Rectal smooth muscle tissue (tissue), 1 donor: ENCODE data around the gene TRH.

Experiments used
- H3K27ac ChIP-seq: one replicate; pipeline ENCODE4 v1.7.0; 2013; ENCODE audit warnings: low read depth, low read length, inconsistent platforms
- H3K27me3 ChIP-seq: one replicate; pipeline ENCODE4 v1.7.0; 2013; ENCODE audit warnings: low read length; ENCODE audit not compliant: control insufficient read depth, insufficient read depth
- H3K36me3 ChIP-seq: one replicate; pipeline ENCODE4 v1.7.0; 2013; ENCODE audit warnings: low read length; ENCODE audit not compliant: control insufficient read depth, insufficient read depth
- H3K4me1 ChIP-seq: one replicate; pipeline ENCODE4 v1.7.0; 2013; ENCODE audit warnings: low read length; ENCODE audit not compliant: control insufficient read depth, insufficient read depth
- H3K4me3 ChIP-seq: one replicate; pipeline ENCODE4 v1.7.0; 2013; ENCODE audit warnings: low read length
- H3K9ac ChIP-seq: one replicate; pipeline ENCODE4 v1.7.0; 2013; ENCODE audit warnings: low read length

TRH gene

GRCh38 chr3:129971351-129972052, 3.0 kb upstream of the TRH start:
- Histone ChIP-seq H3K4me3 (no peak overlapping the region), H3K4me1 (no peaks in the 10 kb centered on the region), H3K36me3 (no peaks in the 10 kb centered on the region), H3K27ac (no peak overlapping the region), H3K27me3 (peaks cover 22% of the 10 kb centered on the region), H3K9ac (no peak overlapping the region)

DNA sequence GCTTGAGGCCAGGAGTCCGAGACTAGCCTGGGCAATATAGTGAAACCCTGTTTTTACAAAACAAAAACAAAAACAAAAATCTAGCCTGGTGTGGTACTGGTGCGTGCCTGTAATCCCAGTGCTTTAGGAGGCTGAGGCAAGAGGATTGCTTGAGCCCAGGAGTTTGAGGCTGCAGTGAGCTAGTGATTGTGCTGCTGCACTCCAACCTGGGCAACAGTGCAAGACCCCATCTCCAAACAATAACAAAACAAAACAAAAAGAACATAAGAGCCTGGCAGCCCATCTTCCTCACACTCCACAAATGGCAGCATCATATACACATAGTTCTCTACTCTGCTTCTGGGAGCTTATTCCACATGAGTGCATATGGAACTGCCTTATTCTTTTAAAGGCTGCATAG, 2.2 kb upstream of the TRH start:
- Histone ChIP-seq H3K4me3 (no peak overlapping the region), H3K9ac (no peak overlapping the region), H3K4me1 (no peaks in the 10 kb centered on the region), H3K36me3 (no peaks in the 10 kb centered on the region), H3K27ac (no peak overlapping the region), H3K27me3 (peaks cover 23% of the 10 kb centered on the region)

DNA sequence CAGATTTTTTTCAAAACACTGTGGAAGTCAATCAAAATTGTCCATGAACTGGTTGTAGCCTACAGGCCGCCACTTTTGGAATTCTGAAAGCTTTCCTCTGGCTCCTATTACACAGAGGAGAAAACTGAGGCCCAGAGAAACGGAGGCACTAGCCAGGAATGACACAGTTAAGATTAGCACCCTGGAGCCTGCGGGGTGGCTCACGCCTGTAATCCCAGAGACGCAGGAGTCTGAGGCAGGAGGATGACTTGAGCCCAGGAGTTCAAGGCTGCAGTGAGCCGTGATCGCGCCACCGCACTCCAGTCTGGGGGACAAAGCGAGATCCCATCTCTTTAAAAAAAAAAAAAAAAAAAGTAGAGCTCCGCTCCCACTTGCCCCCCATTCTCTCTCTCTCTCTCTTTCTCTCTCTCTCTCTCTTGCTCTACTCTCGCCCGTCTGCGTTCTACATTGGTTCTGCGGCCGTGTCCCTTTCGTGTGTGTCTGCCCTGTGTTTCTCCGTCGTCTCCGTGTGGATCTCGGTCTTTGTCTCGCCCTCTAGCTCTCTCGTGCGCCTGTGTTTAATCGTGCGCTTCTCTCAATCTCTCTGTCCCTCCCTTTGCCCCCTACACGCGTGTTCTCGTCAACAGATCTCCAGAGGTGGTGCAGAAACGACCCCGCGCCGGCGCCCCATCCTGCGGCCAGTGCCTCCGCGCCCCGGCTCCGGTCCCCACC, 512 bp upstream of the TRH start:
- peaks cover 26% of the 10 kb centered on the region for H3K27me3 ChIP-seq
- H3K4me1 ChIP-seq, result no peaks in the 10 kb centered on the region
- H3K9ac ChIP-seq, result no peak overlapping the region
- H3K4me3 ChIP-seq, result no peak overlapping the region
- H3K36me3 ChIP-seq, result no peaks in the 10 kb centered on the region
- H3K27ac ChIP-seq, result no peak overlapping the region

DNA sequence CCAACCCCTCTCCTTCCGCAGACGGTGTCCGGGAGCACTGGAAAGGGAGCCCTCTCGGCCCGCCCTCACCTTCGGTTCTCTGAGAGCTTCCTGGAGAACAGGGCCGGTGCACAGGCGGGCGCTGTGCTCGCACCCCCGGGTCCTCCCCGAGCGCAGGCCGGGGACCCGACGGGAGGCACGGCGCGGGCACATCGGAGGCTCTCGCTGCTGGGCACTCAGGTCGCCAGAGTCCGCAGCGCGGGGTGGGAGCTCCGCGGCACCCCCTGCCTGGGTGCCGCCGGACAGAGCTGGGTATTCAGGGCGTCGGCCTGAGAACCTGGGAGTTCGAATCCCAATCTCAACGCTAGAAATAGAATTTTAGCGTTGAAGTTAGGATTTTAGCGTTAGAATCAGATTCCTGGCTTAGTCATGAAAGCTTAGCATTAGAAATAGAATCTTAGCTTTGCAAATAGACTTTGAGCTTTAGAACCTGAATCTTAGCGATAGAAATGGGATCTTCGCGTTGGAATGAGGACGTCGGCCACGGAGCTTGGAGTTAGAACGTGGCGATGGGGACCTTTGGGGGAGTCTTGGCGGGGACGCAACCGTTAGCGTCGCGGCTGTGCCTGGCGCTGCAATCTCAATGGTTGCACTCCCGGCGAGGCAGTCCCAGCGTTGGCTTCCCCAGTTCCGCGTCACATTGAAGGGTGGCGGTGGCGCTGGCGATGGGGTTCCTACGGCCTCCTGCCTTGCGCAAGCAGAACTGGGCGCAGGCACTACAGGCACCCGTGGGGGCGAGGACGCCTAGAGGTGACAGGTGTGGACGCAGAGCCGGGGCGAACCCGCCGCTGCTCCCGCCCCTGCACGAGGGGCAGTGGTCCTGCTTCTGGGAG, 549 bp downstream of the TRH start:
- Histone ChIP-seq H3K27ac (no peak overlapping the region), H3K27me3 (peaks cover 26% of the 10 kb centered on the region), H3K36me3 (no peaks in the 10 kb centered on the region), H3K4me1 (no peaks in the 10 kb centered on the region), H3K4me3 (peak overlapping the region; percentile 41), H3K9ac (no peak overlapping the region)

DNA sequence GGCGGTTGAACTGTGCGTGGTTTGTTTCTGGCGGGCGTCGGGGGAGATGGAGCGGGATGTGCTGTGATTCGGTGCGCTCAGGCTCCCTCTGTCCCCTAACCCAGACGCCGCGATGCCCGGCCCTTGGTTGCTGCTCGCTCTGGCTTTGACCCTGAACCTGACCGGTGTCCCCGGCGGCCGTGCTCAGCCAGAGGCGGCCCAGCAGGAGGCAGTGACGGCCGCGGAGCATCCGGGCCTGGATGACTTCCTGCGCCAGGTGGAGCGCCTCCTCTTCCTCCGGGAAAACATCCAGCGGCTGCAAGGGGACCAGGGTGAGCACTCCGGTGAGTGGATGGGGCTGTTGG, 1.2 kb downstream of the TRH start:
- H3K9ac ChIP-seq, result no peak overlapping the region
- peaks cover 26% of the 10 kb centered on the region for H3K27me3 ChIP-seq
- H3K4me3 ChIP-seq, result peak overlapping the region; percentile 41

DNA sequence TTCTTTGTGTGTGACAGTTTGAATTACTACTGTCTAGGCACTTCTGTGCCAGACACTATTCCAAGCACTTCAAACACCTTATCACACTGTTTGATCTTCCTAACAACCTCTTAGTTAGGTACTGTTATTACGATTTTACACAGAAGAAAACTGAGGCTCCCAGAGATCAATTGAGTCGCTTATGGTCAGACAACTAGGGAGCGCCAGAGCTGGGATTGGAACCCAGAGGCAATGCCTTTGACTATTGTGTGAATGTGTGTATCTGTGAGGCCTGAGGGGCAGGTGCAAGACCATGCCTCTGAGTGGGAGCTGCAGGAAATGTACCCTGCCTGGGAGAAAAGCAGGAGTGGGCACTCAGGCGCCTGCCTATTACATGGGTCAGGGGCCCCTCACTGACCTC, 1.8 kb downstream of the TRH start:
- peaks cover 26% of the 10 kb centered on the region for H3K27me3 ChIP-seq
- no peaks in the 10 kb centered on the region for H3K36me3 ChIP-seq
- H3K27ac ChIP-seq, result no peak overlapping the region
- H3K4me3 ChIP-seq, result no peak overlapping the region
- H3K9ac ChIP-seq, result no peak overlapping the region
- H3K4me1 ChIP-seq, result no peaks in the 10 kb centered on the region

More for the DNA sequence above, 1.2 kb downstream of the TRH start:
- Histone ChIP-seq H3K36me3 (no peaks in the 10 kb centered on the region), H3K4me1 (no peaks in the 10 kb centered on the region), H3K27ac (no peak overlapping the region)

GRCh38 chr3:129978123-129978522, 3.6 kb downstream of the TRH start:
- H3K4me1 ChIP-seq, result no peaks in the 10 kb centered on the region
- no peak overlapping the region for H3K4me3 ChIP-seq
- no peak overlapping the region for H3K9ac ChIP-seq
- H3K27ac ChIP-seq, result no peak overlapping the region
- peaks cover 26% of the 10 kb centered on the region for H3K27me3 ChIP-seq
- H3K36me3 ChIP-seq, result no peaks in the 10 kb centered on the region

GRCh38 chr3:129979905-129980304, 5.4 kb downstream of the TRH start:
- H3K4me1 ChIP-seq, result no peaks in the 10 kb centered on the region
- no peak overlapping the region for H3K27ac ChIP-seq
- peaks cover 17% of the 10 kb centered on the region for H3K27me3 ChIP-seq
- H3K36me3 ChIP-seq, result no peaks in the 10 kb centered on the region
- H3K9ac ChIP-seq, result no peak overlapping the region
- no peak overlapping the region for H3K4me3 ChIP-seq

DNA sequence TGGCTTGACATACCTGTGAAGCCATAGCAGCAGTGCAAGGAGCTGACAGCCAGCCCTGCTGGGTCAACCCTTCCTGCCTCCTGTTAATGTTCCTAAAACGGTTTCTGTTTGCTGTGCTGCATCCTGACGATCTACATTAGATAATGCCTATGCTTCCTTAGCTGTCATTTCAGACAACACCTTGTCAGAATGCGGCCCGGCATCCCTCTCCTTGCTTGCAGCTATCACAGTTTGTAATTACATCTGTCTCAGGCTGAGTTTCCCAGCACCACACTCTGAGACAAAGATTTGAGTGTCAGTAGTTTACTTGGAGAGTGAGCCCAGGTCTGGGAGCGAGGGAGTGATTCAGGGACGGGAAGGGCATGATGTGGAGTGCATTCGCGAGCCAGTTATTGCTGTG, 9.0 kb downstream of the TRH start:
- Histone ChIP-seq H3K4me3 (no peak overlapping the region), H3K27ac (no peak overlapping the region), H3K27me3 (no peaks in the 10 kb centered on the region), H3K9ac (no peak overlapping the region), H3K36me3 (no peaks in the 10 kb centered on the region), H3K4me1 (no peaks in the 10 kb centered on the region)

GRCh38 chr3:129984125-129984524, 9.6 kb downstream of the TRH start:
- Histone ChIP-seq H3K4me3 (no peak overlapping the region), H3K27me3 (no peaks in the 10 kb centered on the region), H3K27ac (no peak overlapping the region), H3K4me1 (no peaks in the 10 kb centered on the region), H3K9ac (no peak overlapping the region), H3K36me3 (no peaks in the 10 kb centered on the region)

DNA sequence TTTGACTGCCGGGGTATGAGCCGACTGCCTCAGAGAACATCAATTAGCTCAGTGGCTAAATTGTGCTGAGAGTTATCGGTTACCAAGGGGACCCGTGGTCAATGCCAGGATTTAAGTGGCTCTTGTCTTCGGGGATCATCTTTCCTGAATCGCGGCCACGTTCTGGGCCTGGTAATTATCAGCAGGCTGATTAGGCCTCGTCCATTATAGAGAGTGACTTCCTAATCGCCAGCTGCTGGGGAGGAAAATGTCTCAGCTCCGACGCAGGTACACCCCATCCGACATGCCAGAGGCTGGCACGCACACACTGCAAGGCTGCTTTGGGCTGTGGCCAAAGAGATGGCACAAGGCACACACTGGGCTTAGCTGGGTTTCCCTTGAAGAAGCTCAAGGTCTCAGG, 10.6 kb downstream of the TRH start:
- Histone ChIP-seq H3K4me3 (no peak overlapping the region), H3K4me1 (no peaks in the 10 kb centered on the region), H3K36me3 (no peaks in the 10 kb centered on the region), H3K9ac (no peak overlapping the region), H3K27me3 (no peaks in the 10 kb centered on the region), H3K27ac (no peak overlapping the region)

- no peaks in the 10 kb centered on the region for H3K36me3 ChIP-seq
- H3K27ac ChIP-seq, result no peak overlapping the region
- no peak overlapping the region for H3K9ac ChIP-seq
- no peaks in the 10 kb centered on the region for H3K4me1 ChIP-seq
- H3K27me3 ChIP-seq, result no peaks in the 10 kb centered on the region
- H3K4me3 ChIP-seq, result no peak overlapping the region
Measured at GRCh38 chr3:129988429-129988828, 13.9 kb downstream of the TRH start.
